Esophagus mucosa (tissue), 1 donor: ENCODE results near the gene ACKR3. TPM values are rescaled to one million over a fixed set of nuclear protein-coding genes. Genes with fewer than 3 reads are reported as not detected.

Experiments used
- ATAC-seq: fragments of 200-7000 bp; cut with Tn5 transposase; one replicate; pipeline ENCODE4 v1.9.1; 2020
- total RNA-seq: library from RNA; stranded (reverse); gene quantifications from one replicate; pipeline ENCODE4 v1.2.4, GENCODE V29; 2023
- donor health status: DM: yes; HTN: yes; CAD: no.

The ACKR3 gene
- total RNA-seq, 1 donor from 2014 or later = 6.3 TPM

- ATAC-seq = no peak
Observed at GRCh38 chr2:236631856-236632291, 62.2 kb downstream of the ACKR3 start.
